Omental fat pad (tissue), 4 donors: ENCODE data around the gene THOP1. TPM values are rescaled to one million over a fixed set of nuclear protein-coding genes. Genes with fewer than 3 reads are reported as not detected.

Experiments
- ATAC-seq: fragments of 150-250 bp; one replicate; pipeline ENCODE4 v1.9.1; 2016; ENCODE audit warnings: mild to moderate bottlenecking, moderate library complexity; ENCODE audit not compliant: low FRiP score
- DNase-seq: peaks from one replicate; pipeline ENCODE4 v3.0.0-alpha.2; 2019; ENCODE audit warnings: low spot score
- CTCF ChIP-seq, 3 donors: fragments of 450-650 bp; IDR thresholded peaks; one replicate each; pipeline ENCODE4 v1.5.1; 2016 to 2017; ENCODE audit warnings: antibody characterized with exemption in 3 of 3, mild to moderate bottlenecking in 3 of 3, moderate library complexity in 2 of 3
- total RNA-seq, 4 donors: library from RNA; depleted of rRNA; stranded (reverse); fragments of >200 nt; gene quantifications; one replicate each; pipeline ENCODE4 v1.1.0, GENCODE V29; 2016

The THOP1 gene
- total RNA-seq, 4 donors from 2014 or later: 27.4 to 50.2 (median 31.9) TPM

GRCh38 chr19:2797280-2797679, 12.0 kb downstream of the THOP1 start:
- ATAC-seq (no peak), DNase-seq (no peak)
- TF ChIP-seq CTCF (IDR thresholded peaks at IDR 0.05): no peak

DNA sequence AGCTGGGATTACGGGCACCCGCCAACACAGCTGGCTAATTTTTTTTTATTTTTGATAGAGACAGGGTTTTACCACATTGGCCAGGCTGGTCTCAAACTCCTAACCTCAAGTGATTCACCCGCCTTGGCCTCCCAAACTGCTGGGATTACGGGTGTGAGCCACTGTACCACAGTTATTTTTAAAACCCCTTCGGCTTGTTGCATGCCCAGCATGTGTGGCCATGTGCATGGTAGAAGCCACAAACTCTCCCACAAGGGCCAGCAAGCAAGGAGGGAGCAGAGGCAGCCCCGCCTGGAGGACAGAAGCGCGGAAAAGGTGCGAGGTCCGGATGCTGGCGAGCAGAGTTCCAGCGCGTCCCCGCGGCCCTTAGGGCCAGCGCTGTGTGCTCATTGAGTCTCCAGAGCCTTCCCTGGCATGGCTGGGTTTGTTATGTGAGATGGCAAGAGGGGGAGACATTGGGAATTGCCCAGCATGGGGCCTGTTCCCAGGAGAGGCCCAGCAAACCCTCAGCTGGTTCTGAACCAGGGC, 12.9 kb downstream of the THOP1 start:
- no peak for TF ChIP-seq CTCF (IDR thresholded peaks at IDR 0.05)
- no peak for ATAC-seq
- no peak for DNase-seq

- DNase-seq (no peak), ATAC-seq (no peak)
- no peak for TF ChIP-seq CTCF (IDR thresholded peaks at IDR 0.05)
Measured at GRCh38 chr19:2798733-2799132, 13.4 kb downstream of the THOP1 start.

- ATAC-seq (no peak), DNase-seq (no peak)
- no peak for TF ChIP-seq CTCF (IDR thresholded peaks at IDR 0.05)
Measured at GRCh38 chr19:2799273-2800020, 14.1 kb downstream of the THOP1 start.

DNA sequence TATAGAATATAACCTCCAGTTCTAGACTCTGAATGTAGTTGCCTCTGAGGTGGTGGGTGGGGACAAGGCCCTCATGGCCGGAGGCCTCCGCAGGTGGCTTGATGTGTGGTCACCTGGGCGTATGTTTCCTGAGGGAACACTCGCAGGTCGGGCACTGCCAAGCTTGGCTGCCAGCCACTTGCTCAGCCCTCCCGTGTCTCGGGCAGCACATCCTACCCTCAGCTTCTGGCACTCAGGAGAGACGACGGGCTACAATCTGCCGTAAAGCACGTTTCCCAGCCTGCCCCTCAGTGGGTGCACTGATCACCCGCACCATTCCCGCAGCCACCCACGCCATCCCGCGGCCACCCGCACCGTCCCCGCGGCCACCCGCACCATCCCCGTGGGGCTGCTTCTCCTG, 15.2 kb downstream of the THOP1 start:
- DNase-seq (no peak), ATAC-seq (no peak)
- TF ChIP-seq CTCF (IDR thresholded peaks at IDR 0.05): no peak

- ATAC-seq (no peak), DNase-seq (no peak)
- TF ChIP-seq CTCF (IDR thresholded peaks at IDR 0.05): no peak
Measured at GRCh38 chr19:2802826-2803225, 17.5 kb downstream of the THOP1 start.
